HCEC 1CT (cell line): ENCODE data around the gene MARCHF7.
A peak's percentile ranks its signal among the peaks of the same experiment; 100 is the strongest.
"Not testable (repeated sequence)": the region's sequence is repeated elsewhere in the genome, so short reads cannot be mapped to it uniquely, and the experiment has no call there.

Experiments used
- DNase-seq: peaks from one replicate; pipeline ENCODE4 v3.0.0-alpha.2; 2017

Gene MARCHF7

DNA sequence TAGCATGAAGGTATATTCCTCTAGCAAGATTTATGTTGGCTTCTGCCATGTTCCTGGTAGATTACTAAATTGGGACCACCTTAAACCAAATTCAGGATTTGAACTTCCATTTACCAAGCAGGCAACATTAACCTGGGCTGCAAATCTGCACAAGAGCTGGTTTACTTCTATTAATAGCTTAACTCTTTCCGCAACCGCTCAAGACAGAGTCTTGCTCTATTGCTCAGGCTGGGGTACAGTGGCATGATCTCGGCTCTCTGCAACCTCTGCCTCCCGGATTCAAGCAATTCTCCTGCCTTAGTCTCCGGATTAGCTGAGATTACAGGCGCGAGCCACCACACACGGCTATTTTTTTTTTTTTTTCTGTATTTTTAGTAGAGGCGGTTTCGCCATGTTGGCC lies 8.4 kb downstream of the MARCHF7 start:
- no peak for DNase-seq

DNA sequence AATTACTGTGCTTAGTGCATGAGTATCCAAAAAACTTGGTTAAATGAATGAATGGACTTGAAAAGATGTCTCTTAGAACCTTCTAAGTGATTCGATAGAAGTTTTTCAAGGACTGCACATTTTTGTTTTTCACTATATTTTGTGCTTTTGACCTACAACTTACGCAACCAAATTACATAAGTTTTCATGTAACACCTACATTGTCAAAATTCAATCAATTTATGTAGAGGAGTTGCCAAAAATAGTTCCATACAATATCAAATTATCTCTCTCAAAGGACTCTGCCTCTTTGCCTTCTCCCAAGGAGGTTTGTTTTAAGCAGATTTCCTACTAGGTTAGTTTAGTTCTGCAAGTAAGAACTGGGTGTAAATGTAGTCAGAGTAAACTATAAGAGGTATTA lies 10.3 kb downstream of the MARCHF7 start:
- no peak for DNase-seq

DNA sequence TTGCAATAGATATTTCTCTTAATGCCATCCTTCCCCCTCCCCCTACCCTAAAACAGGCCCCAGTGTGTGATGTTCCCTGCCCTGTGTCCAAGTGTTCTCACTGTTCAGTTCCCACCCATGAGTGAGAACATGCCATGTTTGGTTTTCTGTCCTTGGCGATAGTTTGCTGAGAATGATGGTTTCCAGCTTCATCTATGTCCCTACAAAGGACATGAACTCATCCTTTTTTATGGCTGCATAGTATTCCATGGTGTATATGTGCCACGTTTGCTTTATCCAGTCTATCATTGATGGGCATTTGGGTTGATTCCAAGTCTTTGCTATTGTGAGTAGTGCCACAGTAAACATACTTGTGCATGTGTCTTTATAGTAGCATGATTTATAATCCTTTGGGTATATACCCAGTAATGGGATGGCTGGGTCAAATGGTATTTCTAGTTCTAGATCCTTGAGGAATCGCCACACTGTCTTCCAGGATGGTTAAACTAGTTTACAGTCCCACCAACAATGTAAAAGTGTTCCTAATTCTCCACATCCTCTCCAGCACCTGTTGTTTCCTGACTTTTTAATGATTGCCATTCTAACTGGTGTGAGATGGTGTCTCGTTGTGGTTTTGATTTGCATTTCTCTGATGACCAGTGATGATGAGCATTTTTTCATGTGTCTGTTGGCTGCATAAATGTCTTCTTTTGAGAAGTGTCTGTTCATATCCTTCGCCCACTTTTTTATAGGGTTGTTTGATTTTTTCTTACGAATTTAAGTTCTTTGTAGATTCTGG lies 12.7 kb downstream of the MARCHF7 start:
- DNase-seq: not testable (repeated sequence)

DNA sequence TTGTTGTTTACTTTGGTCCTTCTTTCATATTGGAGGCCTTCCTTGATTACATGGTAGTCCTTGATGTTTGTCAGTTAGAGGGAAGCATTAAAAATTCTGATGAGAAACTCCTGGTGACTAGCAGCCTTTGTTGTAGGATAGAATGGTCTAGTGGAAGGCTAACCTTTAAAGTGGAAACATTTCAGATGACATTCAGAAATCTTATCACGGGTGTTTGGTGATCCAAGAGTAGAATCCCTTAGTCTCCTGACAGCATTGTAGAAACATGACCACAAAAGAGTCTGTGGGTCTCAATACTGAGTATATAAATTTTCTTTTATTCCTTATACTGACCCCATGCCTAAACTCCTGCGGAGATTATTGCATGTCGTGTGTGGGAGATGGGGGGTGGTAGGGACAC lies 13.4 kb downstream of the MARCHF7 start:
- DNase-seq: no peak

DNA sequence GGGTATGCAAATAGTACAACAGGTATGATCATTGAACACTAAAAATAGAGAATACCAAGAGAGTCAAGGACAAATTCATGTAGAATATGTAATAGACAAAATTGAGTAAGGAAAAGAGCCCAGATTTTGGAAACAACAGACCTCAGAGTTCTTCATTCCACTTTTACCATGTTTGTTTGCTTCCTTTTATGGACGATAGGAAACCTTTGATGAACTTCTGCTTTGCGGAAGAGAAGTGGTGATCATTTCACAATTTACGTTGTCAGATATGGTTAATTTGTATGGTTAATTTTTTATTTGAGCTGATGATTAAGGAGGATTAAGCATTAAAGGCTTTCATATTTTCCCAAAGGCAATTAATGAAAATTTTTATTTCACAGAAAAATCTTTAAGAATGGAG lies 16.3 kb downstream of the MARCHF7 start:
- DNase-seq: no peak

DNA sequence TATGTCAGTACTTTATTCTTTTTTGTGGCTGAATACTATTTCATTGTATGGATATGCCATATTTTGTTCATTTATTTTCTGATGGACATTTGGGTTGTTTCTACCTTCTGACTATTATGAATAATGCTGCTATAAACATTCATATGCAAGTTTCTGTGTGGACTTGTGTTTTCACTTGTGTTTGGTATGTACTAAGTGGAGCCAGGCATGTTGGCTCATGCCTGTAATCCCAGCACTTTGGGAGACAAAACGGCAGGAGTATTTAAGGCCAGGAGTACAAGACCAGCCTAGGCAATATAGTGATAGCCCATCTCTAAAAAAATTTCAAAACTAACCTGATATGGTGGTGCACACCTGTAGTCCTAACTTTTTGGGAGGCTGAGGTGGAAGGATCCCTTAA lies 23.3 kb downstream of the MARCHF7 start:
- DNase-seq: no peak

DNA sequence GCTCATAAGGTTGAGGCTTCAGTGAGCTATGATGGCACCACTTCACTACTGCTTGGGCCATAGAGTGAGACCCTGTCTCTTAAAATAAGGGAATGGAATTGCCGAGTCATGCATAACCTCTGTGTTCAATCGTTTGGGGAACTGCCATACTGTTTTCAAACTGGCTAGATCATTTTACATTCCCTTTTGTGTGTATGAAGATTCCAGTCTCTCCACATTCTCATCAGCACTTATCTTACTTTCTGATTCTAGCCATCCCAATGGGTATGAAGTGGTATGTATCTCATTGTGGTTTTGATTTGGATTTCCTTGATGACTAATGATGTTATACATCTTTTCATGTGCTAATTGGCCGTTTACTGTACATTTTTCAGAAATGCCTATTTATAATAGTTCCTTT lies 23.7 kb downstream of the MARCHF7 start:
- peak; percentile 56 for DNase-seq

DNA sequence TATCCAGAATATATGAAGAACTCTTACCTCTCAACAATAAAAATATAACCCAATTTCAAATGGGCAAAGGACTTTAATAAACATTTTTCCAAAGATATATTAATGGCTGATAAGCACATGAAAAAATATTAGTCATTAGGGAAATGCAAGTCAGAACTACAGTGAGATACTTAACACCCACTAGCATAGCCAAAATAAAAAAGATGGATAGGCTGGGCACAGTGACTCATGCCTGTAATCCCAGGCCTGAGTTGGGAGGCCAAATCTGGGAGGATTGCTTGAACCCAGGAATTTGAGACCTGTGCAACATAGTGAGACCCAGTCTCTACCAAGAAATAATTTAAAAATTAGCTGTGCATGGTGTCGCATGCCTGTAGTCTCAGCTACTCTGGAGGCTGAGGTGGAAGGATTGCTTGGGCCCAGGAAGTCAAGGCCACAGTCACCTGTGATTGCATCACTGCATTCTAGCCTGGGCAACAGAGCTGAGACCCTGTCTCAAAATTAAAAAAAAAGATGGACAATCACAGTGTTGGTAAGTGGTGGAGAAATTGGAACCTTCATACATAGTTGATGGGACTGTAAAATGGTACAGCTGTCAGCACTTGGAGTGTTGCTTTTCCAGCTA lies 25.1 kb downstream of the MARCHF7 start:
- DNase-seq: peak; percentile 31

DNA sequence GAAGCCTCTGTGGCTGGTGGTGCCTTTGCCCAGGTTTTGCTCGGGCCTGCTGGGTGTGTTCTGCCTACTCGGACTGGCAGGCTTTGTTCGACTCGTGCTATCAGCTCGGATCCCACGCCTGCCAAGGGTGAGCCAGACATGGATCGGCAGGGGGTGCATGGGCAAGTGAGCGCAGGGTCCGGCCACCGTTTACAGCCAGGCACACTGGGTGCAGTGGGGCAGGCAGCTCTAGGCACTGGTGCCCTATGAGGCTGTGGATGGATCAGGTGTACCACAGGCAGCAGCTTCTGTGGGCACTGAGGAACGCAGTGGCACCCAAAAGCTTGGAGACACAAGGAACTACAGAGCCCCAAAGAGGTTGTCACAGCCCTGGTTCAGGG lies 25.6 kb downstream of the MARCHF7 start:
- no peak for DNase-seq

DNA sequence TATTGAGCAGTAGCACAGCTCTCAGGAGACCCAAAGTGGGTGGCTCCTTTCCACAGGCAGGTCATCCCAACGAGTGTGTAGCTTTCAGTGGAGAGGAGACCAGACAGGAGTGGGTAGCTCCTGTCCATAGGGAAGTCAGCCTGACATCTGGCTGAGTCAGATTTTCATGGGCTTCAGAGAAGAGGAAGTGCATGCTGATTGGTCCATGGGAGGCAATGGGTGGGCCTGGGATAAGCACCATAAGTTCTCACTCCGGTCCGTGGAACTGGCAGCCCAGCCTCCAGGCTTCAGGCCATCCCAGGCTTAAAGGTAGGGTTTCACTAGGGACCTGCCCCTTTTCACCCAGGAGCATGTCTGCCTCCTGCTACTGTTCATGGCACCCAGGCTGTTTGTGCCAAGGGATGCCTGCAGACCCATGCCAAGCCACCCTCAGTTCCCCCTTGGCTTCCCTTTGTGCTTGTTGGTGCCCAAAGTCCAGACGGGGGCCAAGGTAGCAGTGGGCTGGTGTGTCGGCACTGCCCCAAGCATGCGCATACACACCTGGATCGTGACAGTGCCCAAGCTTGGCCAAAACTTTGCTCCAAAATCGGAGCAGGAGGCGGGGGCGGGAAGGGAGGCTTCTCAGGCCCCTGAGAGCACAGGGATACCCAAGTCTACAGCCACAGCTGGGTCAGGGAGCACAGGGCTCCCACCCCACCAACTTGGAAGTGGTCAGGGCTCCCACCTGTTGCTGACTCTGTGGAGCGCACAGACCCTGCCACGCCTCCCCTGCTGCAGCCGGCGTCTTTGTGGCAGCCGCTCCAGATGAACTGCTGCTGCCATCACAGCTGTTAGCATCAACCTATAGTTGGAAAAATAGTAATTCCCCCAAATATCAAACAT lies 26.4 kb downstream of the MARCHF7 start:
- peak; percentile 6 for DNase-seq

DNA sequence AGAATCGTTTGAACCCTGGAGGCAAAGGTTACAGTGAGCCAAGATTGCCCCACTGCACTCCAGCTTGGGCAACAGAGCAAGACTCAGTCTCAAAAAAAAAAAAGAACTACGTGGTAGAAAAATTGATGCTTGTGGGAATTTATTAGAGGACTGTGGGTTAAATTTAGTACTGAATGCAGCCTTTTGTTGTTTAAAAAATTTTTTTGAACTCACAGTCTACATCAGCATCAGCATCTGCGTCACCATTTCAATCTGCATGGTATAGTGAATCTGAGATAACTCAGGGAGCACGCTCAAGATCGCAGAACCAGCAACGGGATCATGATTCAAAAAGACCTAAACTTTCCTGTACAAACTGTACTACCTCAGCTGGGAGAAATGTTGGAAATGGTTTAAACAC lies 30.5 kb downstream of the MARCHF7 start:
- DNase-seq: no peak

DNA sequence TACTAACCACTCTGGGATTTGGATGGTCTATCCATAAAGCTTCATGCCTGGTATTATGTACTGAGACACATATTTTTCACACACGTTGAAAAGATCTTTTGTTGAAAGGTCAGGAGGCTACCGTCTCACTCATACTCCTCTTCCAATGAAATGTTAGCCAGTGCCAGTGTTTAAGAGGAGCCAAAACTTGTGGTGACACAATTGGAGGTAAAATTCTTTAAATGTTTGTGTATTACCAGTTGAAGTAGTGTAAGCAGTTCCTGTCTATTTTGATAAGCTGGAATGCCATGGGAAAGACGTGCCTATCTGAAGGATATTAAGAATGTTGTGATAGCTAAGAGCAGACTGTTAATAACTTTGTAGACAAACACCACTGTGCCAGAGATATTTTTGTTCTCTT lies 32.1 kb downstream of the MARCHF7 start:
- peak; percentile 9 for DNase-seq

DNA sequence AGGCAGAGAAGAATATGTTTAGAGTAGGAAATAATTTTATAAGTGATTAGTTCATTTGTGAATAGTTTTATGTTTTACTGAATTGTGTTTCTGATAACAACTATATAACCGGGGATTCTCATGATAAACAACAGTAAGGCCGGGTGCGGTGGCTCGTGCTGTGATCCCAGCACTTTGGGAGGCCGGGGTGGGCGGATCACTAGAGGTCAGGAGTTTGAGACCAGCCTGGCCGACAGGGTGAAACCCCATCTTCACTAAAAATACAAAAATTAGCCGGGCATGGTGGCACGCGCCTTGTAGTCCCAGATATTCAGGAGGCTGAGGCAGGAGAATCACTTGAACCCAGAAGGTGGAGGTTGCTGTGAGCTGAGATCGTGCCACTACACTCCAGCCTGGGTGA lies 32.9 kb downstream of the MARCHF7 start:
- not testable (repeated sequence) for DNase-seq

DNA sequence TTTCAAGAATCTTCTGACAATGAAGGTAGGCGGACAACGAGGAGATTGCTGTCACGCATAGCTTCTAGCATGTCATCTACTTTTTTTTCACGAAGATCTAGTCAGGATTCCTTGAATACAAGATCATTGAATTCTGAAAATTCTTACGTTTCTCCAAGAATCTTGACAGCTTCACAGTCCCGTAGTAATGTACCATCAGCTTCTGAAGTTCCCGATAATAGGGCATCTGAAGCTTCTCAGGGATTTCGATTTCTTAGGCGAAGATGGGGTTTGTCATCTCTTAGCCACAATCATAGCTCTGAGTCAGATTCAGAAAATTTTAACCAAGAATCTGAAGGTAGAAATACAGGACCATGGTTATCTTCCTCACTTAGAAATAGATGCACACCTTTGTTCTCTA lies 35.8 kb downstream of the MARCHF7 start:
- no peak for DNase-seq

DNA sequence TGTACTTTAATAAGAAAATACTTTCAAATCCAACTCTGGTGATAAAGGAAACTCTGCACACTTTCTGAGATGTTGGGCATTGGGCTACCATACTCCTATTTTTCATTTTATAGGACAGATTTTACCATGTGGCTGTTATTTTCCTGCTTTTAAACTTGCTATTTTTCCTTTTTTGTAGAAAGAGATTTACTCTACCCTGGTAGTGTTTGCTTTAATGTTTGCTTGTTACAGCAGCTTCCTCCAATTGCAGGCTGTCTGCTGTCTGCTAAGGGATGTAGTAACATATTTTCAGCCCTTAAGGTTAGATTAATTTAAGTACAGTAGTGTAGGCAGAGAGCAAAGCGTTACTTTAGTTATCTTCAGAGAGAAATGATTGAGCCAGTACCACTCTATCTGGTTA lies 38.6 kb downstream of the MARCHF7 start:
- DNase-seq: no peak

DNA sequence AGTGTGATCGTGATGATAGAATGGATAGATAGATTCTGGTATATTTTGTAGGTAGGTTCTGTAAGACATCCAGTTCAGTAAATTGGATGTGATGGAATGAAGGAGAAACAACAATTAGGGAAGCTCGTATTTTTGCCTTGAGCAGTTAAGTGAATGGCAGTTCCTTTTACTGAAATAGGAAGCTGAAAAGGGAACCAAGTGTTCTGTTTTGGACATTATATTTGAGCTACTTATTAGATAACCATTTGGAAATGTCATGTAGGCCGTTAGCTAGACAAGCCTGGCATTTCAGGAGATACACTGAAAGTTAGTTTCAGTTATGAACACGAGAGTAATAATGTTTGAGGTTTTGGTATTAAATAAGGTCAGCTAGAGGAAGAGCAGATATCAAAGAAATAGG lies 41.5 kb downstream of the MARCHF7 start:
- no peak for DNase-seq

DNA sequence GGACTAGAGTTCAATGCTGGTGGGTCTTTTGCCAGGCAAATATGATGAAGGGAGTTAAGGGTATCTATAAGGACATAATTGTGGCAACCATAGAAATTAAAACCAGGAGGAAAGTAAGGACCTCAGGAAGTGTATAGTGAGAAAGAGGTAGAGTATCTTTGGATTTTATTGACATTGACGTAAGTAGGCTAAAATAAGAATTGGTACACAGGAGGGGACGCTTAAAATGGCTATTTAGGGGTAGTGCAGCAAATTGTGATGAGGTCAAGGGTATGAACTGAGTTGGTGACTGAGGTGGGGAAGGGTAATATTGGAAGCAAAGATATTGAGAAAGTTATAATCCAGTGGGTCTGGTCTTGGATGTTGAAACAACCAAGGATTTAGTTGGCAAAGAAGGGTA lies 42.7 kb downstream of the MARCHF7 start:
- DNase-seq: no peak

DNA sequence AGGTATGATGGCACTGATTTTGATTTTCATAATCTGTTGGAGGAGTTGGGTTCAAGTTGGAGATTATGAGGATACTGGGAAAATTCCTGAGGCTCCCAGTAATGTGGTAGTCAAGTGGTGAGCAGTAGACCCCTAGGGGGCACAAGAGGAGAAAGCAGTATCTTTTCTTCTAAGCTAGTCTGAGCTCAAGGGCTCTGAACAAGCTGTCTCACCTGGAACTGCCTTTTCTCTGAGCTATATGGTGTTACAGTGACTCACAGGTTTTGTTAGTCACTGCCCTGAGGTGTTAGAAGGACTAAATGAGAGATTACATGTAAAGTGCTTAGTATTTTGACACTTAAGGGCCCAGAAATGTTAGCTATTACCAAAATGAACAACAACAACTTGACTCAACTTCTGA lies 43.5 kb downstream of the MARCHF7 start:
- peak; percentile 40 for DNase-seq

DNA sequence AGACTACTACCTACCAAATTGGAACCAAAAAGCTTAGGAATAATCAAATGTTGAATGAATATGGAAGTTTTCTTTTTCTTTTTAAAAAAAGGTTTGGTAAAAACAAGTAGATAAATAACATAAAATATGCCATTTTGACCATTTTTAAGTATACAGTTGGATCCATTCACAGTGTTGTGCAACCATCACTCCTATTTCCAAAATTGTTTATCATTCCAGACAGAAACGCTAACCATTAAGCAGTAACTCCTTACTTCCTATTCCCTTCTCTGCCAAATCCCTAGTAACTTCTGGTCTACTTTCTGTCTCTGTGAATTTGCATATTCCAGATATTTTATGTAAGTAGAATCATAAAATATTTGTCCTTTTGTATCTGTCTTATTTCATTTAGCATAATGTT lies 45.9 kb downstream of the MARCHF7 start:
- DNase-seq: no peak

DNA sequence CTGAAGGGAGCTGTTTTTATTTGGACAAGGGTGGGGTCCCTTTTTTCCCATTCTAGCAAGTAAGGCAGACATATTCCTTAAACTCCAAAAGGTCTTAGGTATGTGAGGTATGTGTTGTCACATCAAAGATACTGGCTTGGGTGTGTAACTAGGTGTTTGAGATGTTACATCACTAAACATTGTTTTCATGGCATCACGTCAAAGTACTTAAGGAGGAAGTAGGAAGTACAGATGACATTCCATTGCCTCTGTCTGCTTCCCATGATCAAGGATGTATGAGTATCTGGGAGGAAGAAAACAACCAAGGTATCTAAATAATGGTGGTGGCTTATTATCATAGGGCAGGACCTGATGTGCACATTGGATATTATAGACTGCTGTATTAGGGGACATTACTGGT lies 46.4 kb downstream of the MARCHF7 start:
- no peak for DNase-seq

DNA sequence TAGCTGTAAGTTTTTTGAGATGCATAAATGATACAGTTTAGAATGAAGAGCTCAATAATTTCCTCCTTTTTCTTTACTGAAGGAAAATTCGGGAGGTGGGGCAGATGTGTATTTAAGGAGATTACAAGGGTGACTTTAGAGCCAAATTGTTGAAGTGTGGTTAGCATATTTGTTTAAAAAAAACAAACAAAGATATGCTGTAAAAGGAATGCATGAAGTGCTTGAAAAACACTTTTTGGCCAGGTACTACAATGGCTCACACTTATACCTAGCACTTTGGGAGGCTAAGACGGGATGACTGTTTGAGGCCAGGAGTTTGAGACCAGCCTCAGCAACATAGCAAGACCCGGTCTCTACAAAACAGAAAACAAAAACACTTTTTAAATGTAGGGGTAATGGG lies 47.3 kb downstream of the MARCHF7 start:
- DNase-seq: no peak

DNA sequence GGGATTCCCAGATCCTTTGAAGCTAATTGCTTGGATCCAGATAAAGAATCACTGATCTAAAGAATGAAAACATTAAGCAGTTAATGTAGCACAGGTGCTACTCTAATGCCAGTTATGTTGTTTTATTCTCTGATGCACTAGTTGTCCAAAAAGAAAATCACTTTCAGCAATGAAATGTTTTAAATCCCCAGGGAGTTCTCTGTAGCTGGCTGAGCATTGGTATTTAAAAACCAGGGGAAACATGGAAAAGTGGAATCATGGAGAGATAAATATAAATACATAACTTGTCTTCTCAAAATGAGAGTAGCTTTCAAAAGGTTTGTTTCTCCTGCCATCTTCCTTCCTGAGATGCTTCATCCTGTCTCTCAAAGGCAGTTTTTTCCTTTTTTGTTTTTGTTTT lies 48.0 kb downstream of the MARCHF7 start:
- DNase-seq: no peak

DNA sequence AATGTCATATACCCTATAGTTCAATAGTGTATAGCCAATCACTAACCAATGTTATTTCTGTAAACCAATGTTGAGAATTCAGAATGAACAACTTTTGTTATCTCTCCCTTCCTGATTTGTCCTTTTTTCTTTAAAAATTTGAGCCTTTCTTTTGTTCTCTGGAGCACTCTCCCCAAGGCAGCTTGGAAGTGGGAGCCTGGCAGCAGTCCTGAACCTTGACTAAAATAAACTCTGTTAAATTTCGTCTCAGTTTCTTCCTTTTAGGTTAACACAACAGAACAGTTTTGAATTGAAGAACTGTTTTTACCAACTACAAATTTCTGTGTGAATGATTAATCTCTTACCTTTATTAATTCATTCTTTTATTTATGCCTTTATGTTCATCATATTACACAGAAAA lies 49.8 kb downstream of the MARCHF7 start:
- no peak for DNase-seq
